Smooth muscle cell (in vitro differentiated cells): ENCODE measurements around the gene WASF1. TPM values are rescaled to one million over a fixed set of nuclear protein-coding genes. Genes with fewer than 3 reads are reported as not detected.

Experiments
- DNase-seq: peaks from one replicate; lab custom pipeline; 2025; ENCODE audit not compliant: unreplicated experiment; lab: John Stamatoyannopoulos, UW
- H2AFZ ChIP-seq: fragments of 200-600 bp; sonication (generic); 2 replicates; pipeline ENCODE4 v1.6.0; 2016; ENCODE audit warnings: antibody characterized with exemption, low read depth, mild to moderate bottlenecking
- H3F3A ChIP-seq: fragments of 200-600 bp; sonication (generic); 2 replicates; pipeline ENCODE4 v1.6.0; 2017; ENCODE audit warnings: antibody characterized with exemption, low read depth
- H3K27ac ChIP-seq: fragments of 200-600 bp; sonication (generic); 2 replicates; pipeline ENCODE4 v1.5.1; 2016; ENCODE audit warnings: low read depth, mild to moderate bottlenecking
- H3K27me3 ChIP-seq: fragments of 200-600 bp; sonication (generic); 2 replicates; pipeline ENCODE4 v1.6.1; 2016; ENCODE audit warnings: low read depth, mild to moderate bottlenecking
- H3K36me3 ChIP-seq: fragments of 200-600 bp; sonication (generic); 2 replicates; pipeline ENCODE4 v1.5.1; 2016; ENCODE audit warnings: low read depth
- H3K4me1 ChIP-seq: fragments of 200-600 bp; sonication (generic); 2 replicates; pipeline ENCODE4 v1.5.1; 2016; ENCODE audit warnings: low read depth
- H3K4me2 ChIP-seq: fragments of 200-600 bp; sonication (generic); 2 replicates; pipeline ENCODE4 v1.6.0; 2016; ENCODE audit warnings: mild to moderate bottlenecking
- H3K4me3 ChIP-seq: fragments of 200-600 bp; sonication (generic); 2 replicates; pipeline ENCODE4 v1.5.1; 2016; ENCODE audit warnings: mild to moderate bottlenecking
- H3K79me2 ChIP-seq: fragments of 200-600 bp; sonication (generic); 2 replicates; pipeline ENCODE4 v1.6.0; 2016; ENCODE audit warnings: low read depth, mild to moderate bottlenecking
- H3K9ac ChIP-seq: fragments of 200-600 bp; sonication (generic); 2 replicates; pipeline ENCODE4 v1.6.0; 2016; ENCODE audit warnings: low read depth
- H3K9me3 ChIP-seq: fragments of 200-600 bp; sonication (generic); replicated peaks from 2 replicates; pipeline ENCODE4 v1.5.1; 2016; ENCODE audit warnings: low read depth
- H4K20me1 ChIP-seq: fragments of 200-600 bp; sonication (generic); 2 replicates; pipeline ENCODE4 v1.6.0; 2016; ENCODE audit warnings: low read depth
- WGBS: methylation state at CpG from one replicate; pipeline ENCODE4 v1.1.7; 2016; ENCODE audit warnings: low lambda C conversion rate; 5-methylcytosine and 5-hydroxymethylcytosine counted together
- polyA plus RNA-seq: library from polyadenylated mRNA; unstranded; fragments of >200 nt; fragmentation: Nextera tagmentation; extraction: Ambion mirVana; gene quantifications from 2 replicates; pipeline ENCODE4 v1.2.1, GENCODE V29; 2016
- total RNA-seq: library from RNA; depleted of rRNA; stranded (reverse); fragments of >200 nt; gene quantifications from 2 replicates; pipeline ENCODE4 v1.2.3, GENCODE V29; 2014
- TF ChIP-seq, protein P1 (sequence below): fragments of 200-600 bp; sonication (generic); IDR thresholded peaks from 2 replicates; pipeline ENCODE4 v1.5.1; 2017; ENCODE audit warnings: borderline replicate concordance, mild to moderate bottlenecking, antibody characterized with exemption; ENCODE audit not compliant: insufficient read depth, poor library complexity, severe bottlenecking

Gene WASF1
- total and polyA plus RNA-seq, 2 experiments from 2014 or later: 16.9 to 26.5 TPM

DNA sequence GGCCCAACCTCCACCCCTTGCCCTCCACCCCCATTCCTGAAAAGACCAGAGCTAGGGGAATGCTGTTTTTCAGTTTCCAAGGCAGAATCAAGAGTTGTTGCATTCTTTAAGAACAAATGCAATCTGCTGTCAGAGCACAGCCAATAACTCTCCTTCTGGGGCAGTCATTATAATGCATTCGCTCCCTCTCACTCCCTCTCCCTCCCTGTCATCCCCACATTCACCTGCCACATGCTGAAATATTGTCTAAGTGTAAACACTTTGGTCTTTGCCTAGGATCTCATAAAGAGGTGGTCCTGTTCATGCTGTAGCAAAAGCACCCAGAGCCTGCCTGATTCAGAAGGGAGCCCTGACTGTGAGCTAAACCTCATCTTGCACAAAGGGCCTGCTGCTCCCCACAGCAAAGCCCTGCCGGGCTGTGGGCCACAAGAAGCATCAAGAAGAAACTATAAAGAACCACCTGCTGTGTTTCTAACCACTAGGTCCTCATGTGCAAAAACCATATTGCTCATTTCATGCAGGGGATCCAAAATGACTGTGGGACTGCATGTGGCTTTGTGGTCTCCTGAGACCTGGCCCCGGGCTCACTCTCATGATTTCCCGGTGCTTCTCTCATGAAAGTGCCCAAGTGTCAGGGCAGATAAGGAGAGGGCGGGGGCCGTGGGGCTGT, 115.7 kb downstream of the WASF1 start:
- peaks cover 18% of the 10 kb centered on the region for H3K27me3 ChIP-seq
- H3K4me3 ChIP-seq: no peak overlapping the region
- H3K4me2 ChIP-seq: no peak overlapping the region
- H3K9me3 ChIP-seq: no peaks in the 10 kb centered on the region
- H3F3A ChIP-seq: no peaks in the 10 kb centered on the region
- WGBS: 90% methylated on average over 6 of the region's 6 CpGs
- no peaks in the 10 kb centered on the region for H3K4me1 ChIP-seq
- no peak overlapping the region for H3K27ac ChIP-seq
- H3K79me2 ChIP-seq: no peaks in the 10 kb centered on the region
- no peak overlapping the region for H3K9ac ChIP-seq
- DNase-seq: no peak
- H4K20me1 ChIP-seq: no peaks in the 10 kb centered on the region
- no peak overlapping the region for H2AFZ ChIP-seq
- TF ChIP-seq, protein P1, sequence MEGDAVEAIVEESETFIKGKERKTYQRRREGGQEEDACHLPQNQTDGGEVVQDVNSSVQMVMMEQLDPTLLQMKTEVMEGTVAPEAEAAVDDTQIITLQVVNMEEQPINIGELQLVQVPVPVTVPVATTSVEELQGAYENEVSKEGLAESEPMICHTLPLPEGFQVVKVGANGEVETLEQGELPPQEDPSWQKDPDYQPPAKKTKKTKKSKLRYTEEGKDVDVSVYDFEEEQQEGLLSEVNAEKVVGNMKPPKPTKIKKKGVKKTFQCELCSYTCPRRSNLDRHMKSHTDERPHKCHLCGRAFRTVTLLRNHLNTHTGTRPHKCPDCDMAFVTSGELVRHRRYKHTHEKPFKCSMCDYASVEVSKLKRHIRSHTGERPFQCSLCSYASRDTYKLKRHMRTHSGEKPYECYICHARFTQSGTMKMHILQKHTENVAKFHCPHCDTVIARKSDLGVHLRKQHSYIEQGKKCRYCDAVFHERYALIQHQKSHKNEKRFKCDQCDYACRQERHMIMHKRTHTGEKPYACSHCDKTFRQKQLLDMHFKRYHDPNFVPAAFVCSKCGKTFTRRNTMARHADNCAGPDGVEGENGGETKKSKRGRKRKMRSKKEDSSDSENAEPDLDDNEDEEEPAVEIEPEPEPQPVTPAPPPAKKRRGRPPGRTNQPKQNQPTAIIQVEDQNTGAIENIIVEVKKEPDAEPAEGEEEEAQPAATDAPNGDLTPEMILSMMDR: no peak
- no peaks in the 10 kb centered on the region for H3K36me3 ChIP-seq

DNA sequence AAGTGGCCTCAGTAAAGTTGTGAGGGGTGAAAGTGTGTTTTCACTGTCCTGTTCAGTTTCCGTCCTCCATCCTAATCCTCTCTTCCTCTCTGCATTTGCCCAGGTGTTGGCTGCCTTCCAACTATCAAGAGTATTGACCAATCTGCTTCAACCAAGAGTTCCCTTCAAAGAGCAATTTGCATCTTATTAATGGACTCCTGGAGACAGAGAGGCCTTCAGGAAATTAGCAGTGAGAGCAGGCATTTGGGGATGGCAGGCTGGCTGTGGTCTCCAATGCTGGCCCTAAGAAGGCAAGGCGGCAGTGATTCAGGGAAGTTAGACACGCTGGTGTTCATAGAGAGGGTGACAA, 124.1 kb downstream of the WASF1 start:
- no peak overlapping the region for H2AFZ ChIP-seq
- H3K9ac ChIP-seq: no peak overlapping the region
- no peak overlapping the region for H3K4me3 ChIP-seq
- H4K20me1 ChIP-seq: no peaks in the 10 kb centered on the region
- no peak overlapping the region for H3K27ac ChIP-seq
- no peaks in the 10 kb centered on the region for H3F3A ChIP-seq
- TF ChIP-seq, protein P1: no peak
- peaks cover 28% of the 10 kb centered on the region for H3K27me3 ChIP-seq
- 84% methylated on average over 3 of the region's 3 CpGs for WGBS
- DNase-seq: no peak
- no peak overlapping the region for H3K4me2 ChIP-seq
- H3K9me3 ChIP-seq: no peaks in the 10 kb centered on the region
- H3K36me3 ChIP-seq: no peaks in the 10 kb centered on the region
- H3K4me1 ChIP-seq: no peaks in the 10 kb centered on the region
- no peaks in the 10 kb centered on the region for H3K79me2 ChIP-seq

DNA sequence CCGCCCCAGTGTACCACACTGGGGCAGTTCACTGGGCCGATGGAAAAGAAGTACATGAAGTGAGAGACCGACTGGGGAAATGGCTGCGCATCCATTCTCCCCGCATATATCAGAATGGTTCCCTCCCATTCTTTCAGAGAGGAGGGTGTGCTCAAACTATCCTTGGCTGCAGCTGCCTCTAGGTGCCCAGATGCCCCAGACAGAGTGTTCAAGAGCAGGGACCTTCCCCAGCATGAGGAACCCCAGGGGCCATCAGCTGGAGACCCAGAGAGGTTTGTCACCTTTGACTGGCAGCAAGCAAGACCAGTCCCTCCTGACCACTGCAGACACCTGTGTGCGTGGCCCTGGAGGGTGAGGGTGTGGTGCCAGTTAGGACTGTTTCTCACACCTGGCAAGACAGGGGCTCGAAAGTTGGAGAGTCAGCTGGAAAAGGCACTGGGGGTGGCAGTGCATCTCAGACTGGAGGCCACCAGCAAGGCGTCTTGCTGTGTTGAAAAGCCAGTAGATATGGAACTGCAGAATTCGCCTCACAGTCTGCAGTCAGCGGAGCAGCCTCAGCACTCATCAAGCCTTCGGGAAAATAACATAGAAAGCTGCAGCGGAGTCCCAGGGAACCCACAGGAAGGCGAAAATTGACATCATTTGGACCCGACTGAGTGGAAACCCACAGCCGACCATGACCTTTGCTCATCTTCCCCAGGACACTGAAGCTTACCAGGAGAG, 124.6 kb downstream of the WASF1 start:
- Histone ChIP-seq H4K20me1 (no peaks in the 10 kb centered on the region), H2AFZ (no peak overlapping the region), H3K9me3 (no peaks in the 10 kb centered on the region), H3K4me2 (no peak overlapping the region), H3K27me3 (peaks cover 22% of the 10 kb centered on the region), H3K4me1 (no peaks in the 10 kb centered on the region), H3F3A (no peaks in the 10 kb centered on the region), H3K79me2 (no peaks in the 10 kb centered on the region), H3K36me3 (no peaks in the 10 kb centered on the region), H3K4me3 (no peak overlapping the region), H3K9ac (no peak overlapping the region), H3K27ac (no peak overlapping the region)
- no peak for DNase-seq
- TF ChIP-seq, protein P1: no peak
- WGBS: 89% methylated on average over 15 of the region's 15 CpGs
